Osteocyte (in vitro differentiated cells): ENCODE data around the gene OLR1. TPM values are rescaled to one million over a fixed set of nuclear protein-coding genes. Genes with fewer than 3 reads are reported as not detected.

ENCODE experiments used
- DNase-seq: peaks from one replicate; pipeline ENCODE4 v3.0.0; 2021; ENCODE audit warnings: mixed read lengths; ENCODE audit not compliant: unreplicated experiment; ENCODE audit errors: extremely low spot score
- H3K27ac Mint-ChIP-seq: one replicate; pipeline ENCODE4 v1.8.0; 2021; ENCODE audit warnings: mild to moderate bottlenecking, mixed read lengths; ENCODE audit not compliant: unreplicated experiment
- H3K27me3 Mint-ChIP-seq: one replicate; pipeline ENCODE4 v1.8.0; 2021; ENCODE audit warnings: mixed read lengths; ENCODE audit not compliant: unreplicated experiment
- H3K36me3 Mint-ChIP-seq: one replicate; pipeline ENCODE4 v1.8.0; 2021; ENCODE audit warnings: mixed read lengths; ENCODE audit not compliant: unreplicated experiment
- H3K4me1 Mint-ChIP-seq: one replicate; pipeline ENCODE4 v1.8.0; 2021; ENCODE audit warnings: mixed read lengths; ENCODE audit not compliant: unreplicated experiment
- H3K4me3 Mint-ChIP-seq: one replicate; pipeline ENCODE4 v1.8.0; 2021; ENCODE audit warnings: mild to moderate bottlenecking, moderate library complexity, mixed read lengths; ENCODE audit not compliant: unreplicated experiment
- H3K9me3 Mint-ChIP-seq: one replicate; pipeline ENCODE4 v1.8.0; 2021; ENCODE audit warnings: mixed read lengths; ENCODE audit not compliant: unreplicated experiment
- total RNA-seq: library from RNA; stranded (reverse); gene quantifications from 2 replicates; pipeline ENCODE4 v1.2.1, GENCODE V29; 2021
- TF ChIP-seq, protein P1 (sequence below): fragments of 200-600 bp; sonication (generic); IDR thresholded peaks from 2 replicates; pipeline ENCODE4 v1.5.0; 2021; ENCODE audit warnings: antibody characterized with exemption, mild to moderate bottlenecking, moderate library complexity

The OLR1 gene
- total RNA-seq, 1 donor from 2014 or later, result not detected

DNA sequence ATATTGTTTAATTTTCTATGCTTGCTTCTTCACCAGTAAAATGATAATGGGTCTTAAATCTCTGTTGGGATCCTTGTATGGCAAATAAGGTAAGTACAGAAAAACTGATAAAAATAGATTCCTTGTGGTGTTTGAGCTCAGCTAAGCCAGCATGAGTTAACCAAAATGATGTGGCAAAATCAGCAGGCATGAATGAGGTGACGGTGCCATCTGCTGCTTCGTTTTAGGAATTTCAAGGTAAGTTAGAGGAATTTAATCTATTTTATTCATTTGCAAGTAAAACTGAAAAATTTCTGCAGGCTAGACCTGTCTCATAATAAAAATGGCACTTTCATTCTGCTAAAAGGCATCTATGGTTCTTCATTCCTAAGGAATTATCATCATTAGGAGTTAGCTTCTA lies 31.9 kb downstream of the OLR1 start:
- no peak for DNase-seq
- Mint-ChIP-seq H3K4me3 (no peak overlapping the region), H3K9me3 (no peaks in the 10 kb centered on the region), H3K27ac (no peak overlapping the region), H3K36me3 (no peaks in the 10 kb centered on the region), H3K4me1 (no peaks in the 10 kb centered on the region), H3K27me3 (peaks cover 14% of the 10 kb centered on the region)
- TF ChIP-seq, protein P1, sequence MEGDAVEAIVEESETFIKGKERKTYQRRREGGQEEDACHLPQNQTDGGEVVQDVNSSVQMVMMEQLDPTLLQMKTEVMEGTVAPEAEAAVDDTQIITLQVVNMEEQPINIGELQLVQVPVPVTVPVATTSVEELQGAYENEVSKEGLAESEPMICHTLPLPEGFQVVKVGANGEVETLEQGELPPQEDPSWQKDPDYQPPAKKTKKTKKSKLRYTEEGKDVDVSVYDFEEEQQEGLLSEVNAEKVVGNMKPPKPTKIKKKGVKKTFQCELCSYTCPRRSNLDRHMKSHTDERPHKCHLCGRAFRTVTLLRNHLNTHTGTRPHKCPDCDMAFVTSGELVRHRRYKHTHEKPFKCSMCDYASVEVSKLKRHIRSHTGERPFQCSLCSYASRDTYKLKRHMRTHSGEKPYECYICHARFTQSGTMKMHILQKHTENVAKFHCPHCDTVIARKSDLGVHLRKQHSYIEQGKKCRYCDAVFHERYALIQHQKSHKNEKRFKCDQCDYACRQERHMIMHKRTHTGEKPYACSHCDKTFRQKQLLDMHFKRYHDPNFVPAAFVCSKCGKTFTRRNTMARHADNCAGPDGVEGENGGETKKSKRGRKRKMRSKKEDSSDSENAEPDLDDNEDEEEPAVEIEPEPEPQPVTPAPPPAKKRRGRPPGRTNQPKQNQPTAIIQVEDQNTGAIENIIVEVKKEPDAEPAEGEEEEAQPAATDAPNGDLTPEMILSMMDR, result peak; percentile 64

DNA sequence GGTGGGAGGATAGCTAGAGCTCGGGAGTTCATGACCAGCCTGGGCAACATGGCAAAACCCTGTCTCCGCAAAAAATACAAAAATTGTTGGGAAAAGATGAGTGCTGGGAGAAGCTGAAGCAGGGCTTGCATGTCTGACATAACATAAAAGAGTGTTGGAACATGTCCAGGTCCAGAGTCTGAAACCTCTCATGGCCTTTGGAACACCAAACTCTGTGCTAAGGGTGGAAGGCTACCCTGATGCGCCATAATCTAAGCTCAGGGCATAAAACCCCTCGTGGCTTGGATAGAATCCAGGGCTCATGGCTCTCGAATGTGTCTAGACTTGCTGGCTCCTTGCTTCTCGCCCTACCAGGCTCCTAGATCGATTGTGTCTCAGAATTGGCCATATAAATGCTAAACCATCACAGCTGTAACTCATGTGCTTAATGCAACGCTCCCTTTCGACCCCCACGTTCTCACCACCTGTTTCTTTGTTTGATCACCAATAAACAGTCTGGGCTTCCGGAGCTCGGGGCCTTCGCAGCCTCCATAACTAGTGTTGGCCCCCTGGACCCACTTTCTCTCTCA lies 35.2 kb downstream of the OLR1 start:
- peaks cover 3% of the 10 kb centered on the region for H3K27me3 Mint-ChIP-seq
- TF ChIP-seq, protein P1, result no peak
- no peaks in the 10 kb centered on the region for H3K9me3 Mint-ChIP-seq
- no peaks in the 10 kb centered on the region for H3K4me1 Mint-ChIP-seq
- no peak overlapping the region for H3K27ac Mint-ChIP-seq
- no peak overlapping the region for H3K4me3 Mint-ChIP-seq
- DNase-seq, result no peak
- no peaks in the 10 kb centered on the region for H3K36me3 Mint-ChIP-seq

DNA sequence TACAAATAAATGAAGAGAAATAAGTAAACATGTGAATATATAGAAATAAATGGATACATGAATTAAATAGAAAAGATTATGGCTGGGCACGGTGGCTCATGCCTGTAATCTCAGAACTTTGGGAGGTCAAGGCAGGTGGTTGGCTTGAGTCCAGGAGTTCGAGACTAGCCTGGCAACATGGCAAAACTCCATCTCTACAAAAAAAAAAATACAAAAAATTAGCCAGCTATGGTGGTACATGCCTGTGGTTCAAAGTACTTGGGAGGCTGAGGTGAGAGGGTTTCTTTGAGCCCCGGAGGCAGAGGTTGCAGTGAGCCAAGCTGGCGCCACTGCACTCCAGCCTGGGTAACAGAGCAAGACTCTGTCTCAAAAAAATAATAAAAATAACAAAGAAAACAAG lies 36.8 kb downstream of the OLR1 start:
- no peak overlapping the region for H3K4me3 Mint-ChIP-seq
- TF ChIP-seq, protein P1, result no peak
- H3K9me3 Mint-ChIP-seq, result no peaks in the 10 kb centered on the region
- no peaks in the 10 kb centered on the region for H3K4me1 Mint-ChIP-seq
- H3K36me3 Mint-ChIP-seq, result no peaks in the 10 kb centered on the region
- H3K27me3 Mint-ChIP-seq, result peaks cover 8% of the 10 kb centered on the region
- DNase-seq, result no peak
- H3K27ac Mint-ChIP-seq, result no peak overlapping the region

DNA sequence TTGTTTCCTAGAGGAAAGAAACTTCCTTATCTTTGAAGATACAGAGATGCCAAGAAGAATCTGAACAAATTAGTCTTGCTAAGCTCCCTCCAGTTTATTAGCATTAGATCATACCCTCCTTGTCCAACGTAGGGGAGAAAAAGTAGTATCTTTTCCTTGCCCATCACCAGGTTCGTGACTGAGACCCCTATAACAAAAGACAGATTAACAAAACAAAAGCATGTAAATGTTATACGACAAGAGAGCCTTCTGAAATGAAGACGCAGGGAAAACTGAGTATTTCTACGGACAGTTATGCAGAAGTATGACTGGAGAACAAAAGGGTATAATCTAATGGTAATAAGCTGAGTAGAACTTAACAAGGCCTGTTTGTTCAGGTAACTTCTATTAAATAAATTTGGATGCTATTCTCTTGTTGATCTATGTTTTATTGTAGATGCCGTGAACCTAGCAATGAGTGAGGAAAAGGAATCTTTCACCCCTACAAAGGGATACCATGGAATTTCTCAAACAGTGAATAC lies 39.0 kb downstream of the OLR1 start:
- Mint-ChIP-seq H3K36me3 (no peaks in the 10 kb centered on the region), H3K4me1 (no peaks in the 10 kb centered on the region), H3K4me3 (no peak overlapping the region), H3K27me3 (peaks cover 20% of the 10 kb centered on the region), H3K27ac (no peak overlapping the region), H3K9me3 (no peaks in the 10 kb centered on the region)
- DNase-seq, result no peak
- TF ChIP-seq, protein P1, result no peak

DNA sequence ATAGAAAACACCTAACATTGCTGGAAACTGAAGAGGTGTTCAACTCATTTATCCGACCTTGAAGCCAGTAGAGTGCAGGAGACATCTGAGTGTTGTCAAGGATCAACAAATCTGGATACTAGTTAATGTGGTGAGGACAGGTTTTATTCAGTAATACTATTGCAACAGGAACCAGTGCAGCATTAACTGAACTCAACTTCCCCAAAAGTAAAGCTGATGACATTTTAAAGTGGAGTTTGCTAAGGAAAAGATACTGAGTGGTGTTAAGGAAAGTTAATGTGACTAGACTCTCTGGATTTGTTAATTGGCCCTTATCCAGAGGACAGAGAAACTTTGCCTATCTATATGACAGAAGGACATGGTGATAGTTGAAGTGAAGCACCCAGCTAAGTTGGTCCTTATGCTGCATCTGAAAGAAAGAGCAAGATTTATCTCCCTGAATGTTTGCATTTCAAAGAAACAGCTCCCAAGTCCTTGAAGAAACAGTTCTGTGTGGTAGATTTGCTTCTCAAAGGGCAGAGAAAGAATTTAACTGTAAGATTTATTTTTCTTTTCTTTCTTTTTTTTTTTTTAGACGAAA lies 40.7 kb downstream of the OLR1 start:
- Mint-ChIP-seq H3K4me3 (no peak overlapping the region), H3K9me3 (no peaks in the 10 kb centered on the region), H3K36me3 (no peaks in the 10 kb centered on the region), H3K27ac (no peak overlapping the region), H3K27me3 (peaks cover 27% of the 10 kb centered on the region), H3K4me1 (no peaks in the 10 kb centered on the region)
- DNase-seq, result no peak
- TF ChIP-seq, protein P1, result no peak
